ENCODE results near the gene DOCK10. TPM values are rescaled to one million over a fixed set of nuclear protein-coding genes. Genes with fewer than 3 reads are reported as not detected.
A peak's percentile ranks its signal among the peaks of the same experiment; 100 is the strongest.

The DOCK10 gene
- total RNA-seq, 1 donor from 2014 or later = 6.7 TPM

DNA sequence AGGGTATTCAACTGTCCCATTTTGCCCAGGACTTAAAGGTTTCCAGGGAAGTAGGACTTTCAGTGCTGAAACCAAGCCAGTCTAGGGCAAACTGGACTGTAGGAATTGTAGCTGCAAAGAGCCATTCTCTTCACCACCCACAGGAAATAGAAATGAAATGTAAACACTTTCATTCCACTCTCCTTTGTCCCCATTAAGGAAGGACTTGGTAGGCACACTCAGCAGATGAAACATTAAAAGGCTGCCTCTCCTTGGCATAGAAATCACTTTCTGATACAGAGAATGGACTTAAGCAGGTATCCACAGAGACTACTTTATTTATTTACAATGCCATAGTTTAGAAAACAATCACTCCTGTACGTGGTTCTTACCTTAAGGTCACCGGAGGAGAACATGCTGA lies 223.2 kb downstream of the DOCK10 start:
- no peak for ATAC-seq

- ATAC-seq = no peak
Measured at GRCh38 chr2:224817676-224818075, 224.6 kb downstream of the DOCK10 start.

- ATAC-seq = no peak
Measured at GRCh38 chr2:224816816-224817215, 225.5 kb downstream of the DOCK10 start.

- ATAC-seq = no peak
Measured at GRCh38 chr2:224813578-224813977, 228.7 kb downstream of the DOCK10 start.

- ATAC-seq = peak; percentile 62
Measured at GRCh38 chr2:224807153-224807964, 234.9 kb downstream of the DOCK10 start.

DNA sequence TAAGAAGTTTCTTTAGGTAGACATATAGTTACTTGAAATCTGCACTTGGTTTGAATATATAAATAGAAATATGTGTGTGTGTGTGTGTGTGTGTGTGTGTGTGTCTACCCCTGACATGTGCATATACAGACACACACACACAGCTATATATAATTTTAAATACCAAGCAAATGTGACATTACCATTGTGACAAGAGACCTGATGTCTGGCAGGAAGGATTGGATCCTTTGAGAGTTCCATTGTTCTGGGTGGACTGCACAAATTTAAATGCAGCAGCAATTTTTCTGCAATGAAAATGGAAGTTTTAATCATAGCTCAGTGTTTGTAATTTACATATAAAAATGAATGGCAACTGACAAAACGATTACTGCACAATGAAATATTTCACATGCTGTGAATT lies 238.3 kb downstream of the DOCK10 start:
- no peak for ATAC-seq

- no peak for ATAC-seq
Measured at GRCh38 chr2:224802407-224802806, 239.9 kb downstream of the DOCK10 start.

DNA sequence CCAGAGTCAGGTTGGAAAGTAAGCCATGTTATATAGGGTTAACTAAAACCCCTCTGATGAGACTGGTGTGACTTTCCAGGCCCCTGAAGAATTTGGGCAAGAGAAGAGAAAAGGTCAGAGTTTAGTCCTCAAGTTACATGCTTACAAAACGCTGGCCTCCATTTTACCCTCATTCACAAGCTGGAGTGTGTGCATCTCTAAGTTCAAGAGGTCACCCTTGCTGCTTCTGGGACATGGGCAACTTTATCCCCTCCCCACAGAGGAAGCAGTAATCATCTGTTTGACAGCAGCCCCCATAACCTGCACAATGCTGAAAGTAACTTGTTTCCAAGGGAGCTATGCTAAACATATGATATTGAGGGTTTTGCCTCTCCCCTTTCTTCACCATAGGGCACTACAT lies 240.9 kb downstream of the DOCK10 start:
- no peak for ATAC-seq

GRCh38 chr2:224799691-224800090 lies 242.6 kb downstream of the DOCK10 start:
- no peak for ATAC-seq

- ATAC-seq = no peak
Measured at GRCh38 chr2:224798180-224798579, 244.1 kb downstream of the DOCK10 start.

DNA sequence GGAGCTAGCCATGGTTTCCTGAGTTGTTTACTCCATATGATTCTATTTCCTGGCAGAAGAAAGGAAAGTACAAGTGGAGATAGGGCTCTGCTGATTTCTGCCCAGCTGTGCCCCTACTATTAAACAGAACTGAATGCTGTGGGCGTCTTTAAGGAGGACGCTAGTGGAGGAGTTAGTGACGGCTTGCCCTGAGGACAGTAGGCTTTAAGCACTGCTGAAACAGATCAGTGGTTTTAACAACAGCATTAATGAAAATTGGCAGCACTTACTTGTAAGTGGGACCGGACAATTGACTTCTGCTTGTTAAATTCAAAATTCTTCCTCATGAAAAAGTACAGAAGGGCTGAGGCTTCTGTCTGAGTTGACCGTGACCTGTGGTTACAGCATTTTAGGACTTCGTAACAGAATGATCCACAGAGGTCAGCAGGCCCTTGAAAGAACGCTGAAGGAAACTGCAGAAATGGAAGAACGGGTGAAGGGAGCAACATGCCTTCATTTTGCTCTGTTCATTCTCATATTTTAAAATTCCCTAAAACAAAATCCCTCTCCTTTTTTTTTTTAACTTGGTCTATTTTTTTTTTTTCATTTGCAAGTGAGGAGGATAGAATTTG lies 245.5 kb downstream of the DOCK10 start:
- no peak for ATAC-seq

- no peak for ATAC-seq
Measured at GRCh38 chr2:224793946-224794345, 248.3 kb downstream of the DOCK10 start.

GRCh38 chr2:224786848-224787247 lies 255.4 kb downstream of the DOCK10 start:
- ATAC-seq = no peak

GRCh38 chr2:224781400-224781799 lies 260.9 kb downstream of the DOCK10 start:
- ATAC-seq = no peak

DNA sequence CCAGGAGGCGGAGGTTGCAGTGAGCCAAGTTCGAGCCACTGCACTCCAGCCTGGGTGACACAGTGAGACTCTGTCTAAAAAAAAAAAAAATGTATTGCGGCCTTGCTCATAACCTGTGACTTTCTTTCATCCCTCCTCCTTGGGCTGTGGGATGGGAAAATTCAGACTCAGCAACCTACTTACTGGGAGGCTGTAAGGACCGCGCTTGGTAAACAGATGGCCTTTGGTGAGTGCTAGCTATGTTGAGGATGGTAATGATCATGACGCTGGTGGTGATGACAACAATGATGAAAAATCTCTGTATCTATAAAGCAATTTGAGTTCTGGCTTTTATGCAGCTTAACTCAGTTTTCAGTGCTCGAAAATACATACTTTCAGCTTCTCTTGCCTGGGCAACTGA lies 261.4 kb downstream of the DOCK10 start:
- no peak for ATAC-seq

- ATAC-seq = no peak
Measured at GRCh38 chr2:224780106-224780505, 262.2 kb downstream of the DOCK10 start.

DNA sequence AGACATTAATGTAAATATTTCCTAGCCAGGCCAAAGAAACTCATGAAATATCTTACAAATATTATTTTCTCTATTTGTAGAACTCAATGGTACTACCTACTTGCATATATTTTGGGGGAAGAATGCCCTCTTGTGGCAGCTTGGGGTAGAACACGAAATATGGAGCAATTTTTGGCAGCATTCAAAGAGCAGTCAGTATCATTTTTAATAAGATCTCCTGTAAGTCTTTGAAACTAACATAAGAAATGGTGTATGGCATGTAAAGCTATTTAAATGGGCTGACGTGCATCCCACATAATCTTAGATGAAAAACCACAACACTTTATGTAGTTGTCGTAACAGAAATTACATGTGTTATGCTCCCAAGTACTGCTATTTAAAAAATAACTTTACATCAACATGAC lies 263.8 kb downstream of the DOCK10 start:
- ATAC-seq = peak; percentile 72

- peak; percentile 82 for ATAC-seq
Measured at GRCh38 chr2:224777559-224777930, 264.7 kb downstream of the DOCK10 start.

DNA sequence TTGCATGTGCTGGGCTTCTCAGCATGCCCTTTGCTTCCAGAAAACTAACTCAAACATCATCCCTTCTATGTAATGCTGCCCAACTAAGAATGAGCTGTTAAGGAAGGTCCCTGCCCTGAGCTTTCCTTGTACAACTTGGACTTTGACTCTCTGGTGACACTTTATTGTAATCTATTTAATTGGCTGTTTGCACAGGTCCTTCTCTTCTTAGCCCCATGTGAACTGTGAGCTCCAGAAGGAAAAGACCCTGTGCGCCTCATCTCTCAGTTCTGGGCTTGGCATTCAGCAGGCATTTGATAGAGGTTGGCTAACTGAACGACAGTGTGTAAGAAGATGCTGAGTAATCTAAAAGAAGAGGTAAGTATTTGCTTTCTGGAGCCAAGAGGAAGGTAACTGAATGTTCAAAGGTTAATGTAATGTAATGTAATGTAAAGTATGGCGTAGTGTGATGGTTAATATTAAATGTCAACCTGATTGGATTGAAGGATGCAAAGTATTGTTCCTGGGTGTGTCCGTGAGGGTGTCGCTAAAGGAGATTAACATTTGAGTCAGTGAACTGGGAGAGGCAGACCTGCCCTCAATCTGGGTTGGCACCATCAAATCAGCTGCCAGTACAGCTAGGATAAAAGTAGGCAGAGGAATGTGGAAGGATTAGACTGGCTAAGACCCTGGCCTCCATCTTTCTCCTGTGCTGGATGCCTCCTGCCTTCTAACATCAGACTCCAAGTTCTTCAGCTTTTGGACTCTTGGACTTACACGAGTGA lies 265.3 kb downstream of the DOCK10 start:
- peak; percentile 71 for ATAC-seq

DNA sequence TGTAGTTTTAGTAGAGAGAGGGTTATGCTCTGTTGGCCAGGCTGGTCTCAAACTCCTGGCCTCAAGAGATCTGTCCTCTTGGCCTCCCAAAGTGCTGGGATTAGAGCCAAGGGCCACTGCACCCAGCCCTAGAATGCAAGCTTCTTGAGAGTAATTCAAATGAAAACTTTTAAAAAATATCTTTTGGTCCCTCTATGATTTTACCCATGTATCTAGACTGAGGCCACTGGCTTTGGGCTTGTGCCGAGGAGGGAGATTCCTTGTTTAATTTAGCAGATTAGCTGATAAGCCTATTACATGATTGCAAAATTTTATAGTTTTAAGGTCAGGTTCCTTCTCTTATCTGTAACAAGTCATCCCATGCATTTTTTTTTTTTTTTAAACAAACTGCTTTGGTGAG lies 266.6 kb downstream of the DOCK10 start:
- ATAC-seq = no peak

- ATAC-seq = no peak
Measured at GRCh38 chr2:224774735-224775134, 267.5 kb downstream of the DOCK10 start.

DNA sequence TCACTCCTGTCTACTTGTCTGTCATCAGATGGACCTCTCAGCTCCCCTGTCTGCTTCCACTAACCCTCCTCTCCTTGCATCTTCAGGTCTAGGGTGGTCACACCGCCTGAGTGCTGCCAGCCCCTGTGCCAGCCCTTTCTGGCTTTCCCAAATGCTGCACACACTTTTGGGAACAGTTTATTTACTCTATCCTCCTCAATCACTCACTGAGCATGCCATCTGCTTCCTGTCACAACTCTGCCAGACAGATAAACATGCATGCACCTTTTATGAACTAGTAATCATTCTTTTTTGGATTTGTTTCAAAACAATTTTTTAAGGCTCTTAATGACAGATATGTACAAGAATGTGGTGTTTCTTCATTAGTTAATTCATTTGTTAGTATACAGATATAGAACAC lies 269.8 kb downstream of the DOCK10 start:
- no peak for ATAC-seq

GRCh38 chr2:224769489-224769888 lies 272.8 kb downstream of the DOCK10 start:
- no peak for ATAC-seq
